Hematopoietic multipotent progenitor cell treated with erythropoietin and hydrocortisone succinate and interleukin-3 and kit ligand, for 17 days (in vitro differentiated cells): ENCODE measurements around the gene NAGK.
"Not testable (repeated sequence)": the region's sequence is repeated elsewhere in the genome, so short reads cannot be mapped to it uniquely, and the experiment has no call there.

Experiments
- DNase-seq: peaks from one replicate; pipeline ENCODE4 v3.0.0-alpha.2; 2015; ENCODE audit warnings: low spot score

Gene NAGK

GRCh38 chr2:71069376-71069775 is 928 bp downstream of the NAGK start:
- no peak for DNase-seq

GRCh38 chr2:71070294-71071093 is 2.0 kb downstream of the NAGK start:
- DNase-seq = peak; percentile 19

- peak; percentile 34 for DNase-seq
These were observed 3.4 kb downstream of the NAGK start for GRCh38 chr2:71071681-71072398.

- DNase-seq = no peak
These were observed 4.0 kb downstream of the NAGK start for GRCh38 chr2:71072492-71072891.

GRCh38 chr2:71073475-71073874 is 5.0 kb downstream of the NAGK start:
- no peak for DNase-seq

- no peak for DNase-seq
These were observed 6.5 kb downstream of the NAGK start for GRCh38 chr2:71074893-71075395.

- no peak for DNase-seq
These were observed 10.2 kb downstream of the NAGK start for GRCh38 chr2:71078624-71079023.

GRCh38 chr2:71082402-71083252 is 14.2 kb downstream of the NAGK start:
- no peak for DNase-seq

- not testable (repeated sequence) for DNase-seq
These were observed 14.8 kb downstream of the NAGK start for GRCh38 chr2:71083297-71083696.

- not testable (repeated sequence) for DNase-seq
These were observed 15.4 kb downstream of the NAGK start for GRCh38 chr2:71083752-71084312.

GRCh38 chr2:71085325-71086003 is 17.0 kb downstream of the NAGK start:
- not testable (repeated sequence) for DNase-seq

GRCh38 chr2:71089475-71089874 is 21.0 kb downstream of the NAGK start:
- not testable (repeated sequence) for DNase-seq

GRCh38 chr2:71091808-71092207 is 23.4 kb downstream of the NAGK start:
- not testable (repeated sequence) for DNase-seq

GRCh38 chr2:71092491-71093260 is 24.2 kb downstream of the NAGK start:
- not testable (repeated sequence) for DNase-seq

GRCh38 chr2:71100195-71100964 is 31.9 kb downstream of the NAGK start:
- DNase-seq = peak; percentile 65

- no peak for DNase-seq
These were observed 33.2 kb downstream of the NAGK start for GRCh38 chr2:71101656-71102055.

GRCh38 chr2:71102981-71103681 is 34.7 kb downstream of the NAGK start:
- DNase-seq = no peak

GRCh38 chr2:71103809-71104208 is 35.4 kb downstream of the NAGK start:
- DNase-seq = no peak

GRCh38 chr2:71106463-71106862 is 38.0 kb downstream of the NAGK start:
- DNase-seq = not testable (repeated sequence)
